Fibroblast of mammary gland (primary cell): ENCODE measurements around the gene PPP1R37.

Experiments
- DNase-seq: peaks from one replicate; pipeline ENCODE4 v3.0.0-alpha.2; 2010; ENCODE audit warnings: low read depth
- H3K4me3 ChIP-seq: 2 replicates; pipeline ENCODE4 v1.5.1; 2011; ENCODE audit warnings: low read depth, mild to moderate bottlenecking, low read length, moderate library complexity; ENCODE audit not compliant: control insufficient read depth
- CTCF ChIP-seq: conservative IDR thresholded peaks from 2 replicates; pipeline ENCODE4 v1.5.1; 2011; ENCODE audit warnings: low read depth, low read length, inconsistent platforms; ENCODE audit not compliant: control insufficient read depth, insufficient read depth

Gene PPP1R37

GRCh38 chr19:45092747-45093678 is at the start of gene PPP1R37:
TSS of gene PPP1R37 (plus strand) at chr19:45093179. CDS start at chr19:45093326, 147 bp downstream.
- TF ChIP-seq CTCF, result no peak
- DNase-seq, result peak; percentile 98
- H3K4me3 ChIP-seq, result peak within 1 kb of the TSS; percentile 93

- H3K4me3 ChIP-seq, result no peak overlapping the region
- no peak for TF ChIP-seq CTCF
- no peak for DNase-seq
These were observed 47.2 kb upstream of the PPP1R37 start for GRCh38 chr19:45045671-45046353.

- no peak overlapping the region for H3K4me3 ChIP-seq
- TF ChIP-seq CTCF, result no peak
- DNase-seq, result no peak
These were observed 46.6 kb upstream of the PPP1R37 start for GRCh38 chr19:45046355-45046754.

GRCh38 chr19:45047188-45047797 is 45.7 kb upstream of the PPP1R37 start:
- H3K4me3 ChIP-seq, result no peak overlapping the region
- no peak for TF ChIP-seq CTCF
- no peak for DNase-seq

- no peak for TF ChIP-seq CTCF
- DNase-seq, result no peak
- H3K4me3 ChIP-seq, result no peak overlapping the region
These were observed 43.8 kb upstream of the PPP1R37 start for GRCh38 chr19:45049073-45049736.

- no peak for DNase-seq
- TF ChIP-seq CTCF, result no peak
- H3K4me3 ChIP-seq, result no peak overlapping the region
These were observed 42.9 kb upstream of the PPP1R37 start for GRCh38 chr19:45050036-45050435.
